GM10266 (cell line): ENCODE data around the gene LIPI.
"Not testable (repeated sequence)": the region's sequence is repeated elsewhere in the genome, so short reads cannot be mapped to it uniquely, and the experiment has no call there.

Experiments
- DNase-seq: peaks from one replicate; pipeline ENCODE4 v3.0.0; 2012; ENCODE audit errors: extremely low spot score
- CTCF ChIP-seq: IDR thresholded peaks from 2 replicates; pipeline ENCODE4 v1.5.1; 2012; ENCODE audit warnings: mild to moderate bottlenecking, low read depth; ENCODE audit not compliant: control insufficient read depth, insufficient read depth; ENCODE audit errors: missing control alignments

LIPI gene

GRCh38 chr21:14120091-14120734, 90.5 kb downstream of the LIPI start:
- peak; percentile 88 for TF ChIP-seq CTCF
- DNase-seq = peak; percentile 47

GRCh38 chr21:14119038-14119437, 91.7 kb downstream of the LIPI start:
- no peak for DNase-seq
- peak; percentile 14 for TF ChIP-seq CTCF

- DNase-seq = peak; percentile 39
- TF ChIP-seq CTCF = no peak
Observed at GRCh38 chr21:14116080-14116481, 94.7 kb downstream of the LIPI start.

GRCh38 chr21:14115646-14116045, 95.1 kb downstream of the LIPI start:
- no peak for DNase-seq
- TF ChIP-seq CTCF = no peak

GRCh38 chr21:14114251-14114650, 96.5 kb downstream of the LIPI start:
- no peak for DNase-seq
- no peak for TF ChIP-seq CTCF

GRCh38 chr21:14104564-14104963, 106.2 kb downstream of the LIPI start:
- DNase-seq = not testable (repeated sequence)

- no peak for TF ChIP-seq CTCF
- DNase-seq = no peak
Observed at GRCh38 chr21:14099570-14099969, 111.2 kb downstream of the LIPI start.
